Stimulated activated CD4-positive, alpha-beta T cell treated with anti-CD3 and anti-CD28 coated beads, Interleukin-4, amount 100 ng/mL, for 24 hours (primary cell): ENCODE measurements around the gene LRP4.

Experiments
- DNase-seq: peaks from one replicate; pipeline ENCODE4 v3.0.0-alpha.2; 2020

Gene LRP4

DNA sequence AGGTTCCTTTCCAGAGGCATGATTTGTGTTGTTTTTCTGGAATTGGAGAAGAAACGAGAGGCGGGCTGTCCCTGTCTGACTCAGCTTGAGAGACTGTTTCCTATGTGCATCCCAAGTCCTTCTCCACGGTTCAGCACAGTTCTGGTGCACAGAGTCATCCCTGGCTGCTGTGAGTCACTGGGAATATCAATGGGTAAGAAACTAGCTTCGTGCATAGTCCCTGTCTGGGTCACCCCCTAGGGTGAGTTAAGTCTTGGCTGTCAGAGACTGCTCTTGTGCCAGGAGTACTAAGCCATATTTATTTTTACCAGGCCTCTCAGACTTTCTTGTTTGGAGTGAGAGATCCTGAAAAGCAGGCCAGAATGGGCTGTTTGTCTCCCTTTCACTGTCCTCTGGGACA, 2.4 kb upstream of the LRP4 start:
- no peak for DNase-seq

- DNase-seq: no peak
Observed at GRCh38 chr11:46918788-46919513, 601 bp upstream of the LRP4 start.

GRCh38 chr11:46917762-46918082, 628 bp downstream of the LRP4 start:
- DNase-seq: no peak

DNA sequence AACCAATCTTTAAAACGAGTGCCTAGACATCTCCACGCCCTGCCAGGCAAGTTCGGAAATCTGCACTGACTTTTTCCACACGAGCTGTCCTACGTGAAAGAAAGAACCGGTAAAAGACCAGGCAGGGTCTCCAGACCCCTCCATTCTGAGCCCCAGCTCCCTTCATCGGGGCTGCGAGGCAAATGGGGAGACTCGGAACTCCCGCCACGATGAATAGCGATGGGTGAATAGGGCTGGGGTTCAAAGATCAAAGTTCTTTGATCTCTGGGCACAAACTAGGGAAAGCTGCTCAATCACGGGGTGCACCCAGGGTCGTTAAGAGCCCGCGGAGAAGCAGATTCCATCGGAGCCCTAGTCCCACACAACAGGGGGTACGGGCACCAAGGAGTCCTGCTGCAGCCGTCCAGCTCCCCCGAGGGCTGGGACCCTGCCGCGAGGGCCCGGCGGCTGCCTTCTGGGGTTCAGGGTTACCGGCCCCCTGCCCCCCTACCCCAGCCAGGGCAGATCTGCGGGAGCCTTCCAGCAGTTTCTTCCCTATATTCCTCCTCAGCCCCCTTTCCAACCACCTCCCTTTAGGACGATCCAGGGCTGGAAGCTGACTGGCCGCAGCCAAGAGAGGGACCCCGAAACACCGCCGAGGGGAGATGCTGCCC, 1.1 kb downstream of the LRP4 start:
- DNase-seq: no peak

DNA sequence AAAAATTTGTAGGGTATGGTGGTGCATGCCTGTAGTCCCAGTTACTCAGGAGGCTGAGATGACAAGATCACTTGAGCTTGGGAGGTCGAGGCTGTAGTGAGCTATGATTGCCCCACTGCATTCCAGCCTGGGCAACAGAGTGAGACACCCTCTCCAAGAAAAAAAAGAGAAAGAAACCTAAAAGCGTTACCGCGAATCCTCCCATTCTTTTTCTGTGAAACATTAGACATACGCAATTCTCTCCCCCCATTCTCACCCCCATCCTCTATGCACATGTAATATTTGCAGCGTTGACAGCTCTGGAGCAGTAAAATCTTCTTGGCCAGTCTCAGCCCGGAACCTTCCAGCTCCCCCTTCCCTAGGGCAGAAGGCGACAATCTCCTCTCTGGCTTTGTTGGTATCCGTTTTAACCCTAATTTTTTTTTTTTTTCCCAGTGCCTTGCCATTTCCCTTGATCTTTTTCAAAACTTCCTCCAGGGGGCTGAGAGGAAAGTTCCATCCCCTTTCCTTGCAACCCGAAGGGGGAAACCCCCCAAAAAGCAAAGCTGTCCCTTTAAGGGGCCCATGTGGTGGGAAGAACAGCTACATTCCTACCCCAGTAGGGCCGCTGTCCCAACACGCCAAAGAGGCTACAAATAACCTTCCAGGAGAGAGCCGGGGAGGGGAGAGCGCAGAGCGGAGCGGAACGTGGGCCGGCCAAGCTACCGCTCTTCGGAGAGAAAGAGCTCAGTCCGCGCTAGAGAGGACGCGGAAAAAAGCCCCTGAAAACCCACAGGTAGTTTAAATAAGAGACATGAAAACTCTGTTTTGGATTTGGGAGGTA, 1.9 kb downstream of the LRP4 start:
- DNase-seq: no peak

DNA sequence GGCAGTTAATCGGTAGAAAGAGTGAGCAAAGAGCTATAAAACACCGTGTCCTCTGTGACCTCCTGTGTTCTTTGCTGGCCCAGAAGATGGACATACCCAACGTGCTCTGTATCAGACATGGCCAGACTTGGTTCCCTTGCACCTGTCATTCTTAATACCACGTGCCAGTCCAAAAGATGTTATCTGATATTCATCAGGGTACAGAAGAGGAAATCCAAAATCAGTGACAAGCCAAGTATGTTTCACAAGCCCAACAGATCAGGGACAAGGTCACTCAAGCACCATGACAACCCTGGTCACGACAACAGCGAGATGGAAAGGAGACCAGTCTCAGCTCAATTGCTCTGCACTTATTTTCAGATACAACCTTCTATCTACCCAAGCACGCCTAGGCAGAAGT, 3.4 kb downstream of the LRP4 start:
- DNase-seq: no peak

- DNase-seq: no peak
Observed at GRCh38 chr11:46914363-46914762, 4.0 kb downstream of the LRP4 start.

- no peak for DNase-seq
Observed at GRCh38 chr11:46913484-46913883, 4.9 kb downstream of the LRP4 start.

- DNase-seq: no peak
Observed at GRCh38 chr11:46912526-46913150, 5.7 kb downstream of the LRP4 start.

- no peak for DNase-seq
Observed at GRCh38 chr11:46907606-46908005, 10.7 kb downstream of the LRP4 start.

DNA sequence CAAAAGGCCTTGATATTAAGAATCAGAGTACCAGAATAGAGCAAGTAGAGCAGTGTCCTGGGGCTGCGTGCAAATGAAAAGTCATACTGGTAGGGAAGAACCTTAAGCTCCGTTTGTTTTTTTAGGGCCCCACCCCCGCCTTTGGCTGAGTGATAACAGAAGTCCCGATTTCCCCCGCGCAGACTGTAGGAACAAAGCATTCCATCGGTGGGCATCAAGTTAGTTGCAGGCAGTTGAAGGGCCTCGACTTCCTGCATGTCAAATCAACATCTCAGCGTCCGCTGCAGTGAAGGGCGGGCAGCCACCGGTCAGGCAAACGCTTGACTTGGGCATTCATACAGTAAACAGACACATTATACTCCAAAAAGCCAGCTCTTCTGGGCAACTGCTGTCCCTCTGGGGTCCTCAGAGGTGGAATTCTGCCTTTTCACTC, 11.7 kb downstream of the LRP4 start:
- DNase-seq: no peak

- DNase-seq: no peak
Observed at GRCh38 chr11:46905806-46906205, 12.5 kb downstream of the LRP4 start.

DNA sequence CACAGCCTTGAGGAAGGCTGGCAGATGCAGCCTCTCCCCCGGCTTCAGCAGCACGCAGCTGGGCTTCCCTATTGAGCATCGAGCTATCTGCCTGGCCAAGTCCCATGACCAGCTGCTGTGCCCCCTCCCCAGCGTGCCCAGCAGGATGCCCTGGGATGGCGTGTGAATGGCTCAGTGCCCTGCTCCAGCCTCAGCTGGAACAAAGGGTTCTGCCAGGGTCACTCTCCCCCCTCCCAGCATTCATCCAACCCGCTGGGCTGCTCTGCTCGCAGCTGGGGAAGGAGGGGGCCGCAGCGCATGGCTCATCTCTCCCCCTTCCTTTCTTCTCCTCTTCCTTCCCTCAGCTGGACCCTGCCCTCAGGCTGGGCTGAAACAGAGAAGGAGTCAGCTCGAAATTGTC, 14.5 kb downstream of the LRP4 start:
- no peak for DNase-seq

GRCh38 chr11:46902694-46903093, 15.7 kb downstream of the LRP4 start:
- DNase-seq: no peak

- no peak for DNase-seq
Observed at GRCh38 chr11:46901156-46901555, 17.2 kb downstream of the LRP4 start.

GRCh38 chr11:46900091-46900746, 18.1 kb downstream of the LRP4 start:
- no peak for DNase-seq

- no peak for DNase-seq
Observed at GRCh38 chr11:46899501-46900025, 18.8 kb downstream of the LRP4 start.

DNA sequence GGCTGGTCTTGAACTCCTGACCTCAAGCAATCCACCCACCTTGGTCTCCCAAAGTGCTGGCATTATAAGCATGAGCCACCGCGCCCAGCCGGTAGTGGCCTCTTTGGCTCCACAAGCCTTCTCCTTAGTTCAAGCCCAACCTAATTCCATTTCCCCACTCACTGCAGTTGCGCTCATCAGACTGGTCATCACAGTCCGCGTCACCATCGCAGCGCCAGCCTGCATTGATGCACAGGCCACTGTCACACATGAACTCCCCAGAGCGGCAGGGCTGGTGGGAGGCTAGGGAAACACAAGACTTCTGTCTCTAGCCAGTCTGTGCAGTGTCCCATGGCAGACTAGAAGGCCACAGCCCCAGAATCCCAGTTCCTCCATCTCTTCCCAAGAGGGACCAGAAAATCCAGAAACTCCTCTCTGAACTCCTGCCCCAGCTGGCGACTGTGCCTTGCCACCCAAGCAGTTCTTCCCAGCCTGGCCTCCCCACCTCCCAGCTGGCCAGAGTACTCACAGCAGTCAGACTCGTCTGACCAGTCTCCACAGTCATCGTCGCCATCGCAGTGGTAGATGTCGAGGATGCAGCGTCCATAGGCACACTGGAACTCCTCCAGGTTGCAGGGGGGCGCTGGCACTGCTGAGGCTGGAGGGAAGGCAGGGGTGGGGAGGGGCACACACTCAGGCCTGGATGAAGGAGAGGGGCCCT, 19.8 kb downstream of the LRP4 start:
- no peak for DNase-seq

DNA sequence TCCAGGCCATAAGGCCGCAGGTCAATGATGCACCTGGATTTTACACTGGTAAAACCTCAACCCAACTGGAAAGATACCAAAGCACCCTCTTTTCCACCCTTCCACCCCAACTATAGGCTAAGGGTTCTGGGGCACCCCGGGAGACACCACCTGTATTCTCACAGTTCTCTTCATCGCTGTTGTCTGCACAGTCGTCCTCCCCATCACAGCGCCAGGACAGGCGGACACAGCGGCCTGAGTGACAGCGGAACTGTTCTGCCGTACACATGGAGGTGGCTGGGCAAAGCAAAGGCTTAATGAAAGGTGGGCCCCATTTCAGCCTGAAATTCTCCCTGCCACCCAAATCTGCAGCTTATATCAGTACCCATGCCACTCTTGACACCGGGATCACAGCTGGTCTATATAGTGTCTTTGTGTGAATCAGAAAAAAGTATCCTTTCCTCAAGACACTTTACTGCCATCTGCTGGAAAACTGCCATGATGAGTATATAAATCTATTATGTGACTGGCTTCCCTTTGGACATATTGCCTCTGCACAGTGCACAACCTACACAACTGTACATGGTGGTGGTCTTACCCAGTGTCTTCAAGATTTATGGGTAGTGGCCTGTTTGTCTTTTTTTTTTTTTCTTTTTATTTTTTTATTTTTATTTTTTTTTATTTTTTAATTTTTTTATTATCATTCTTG, 21.5 kb downstream of the LRP4 start:
- DNase-seq: no peak

DNA sequence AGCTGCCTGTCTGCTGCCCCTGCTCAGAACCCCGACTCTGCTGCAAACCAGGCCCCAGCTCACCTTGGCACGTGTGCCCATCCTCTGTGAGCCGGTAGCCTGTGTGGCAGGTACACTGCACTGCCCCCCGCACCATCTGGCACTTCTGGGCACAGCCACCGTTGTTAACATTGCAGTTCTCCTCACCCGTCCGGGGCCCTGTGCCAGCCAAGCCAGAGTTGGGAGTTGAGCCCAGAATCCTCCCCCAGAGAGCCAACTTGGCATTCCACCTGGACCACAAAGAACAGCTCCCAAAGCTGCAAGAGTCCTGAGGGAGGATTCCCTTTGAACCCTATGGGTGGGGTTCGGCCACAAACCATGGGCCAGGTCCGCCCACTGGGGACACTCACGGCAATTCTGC, 22.5 kb downstream of the LRP4 start:
- DNase-seq: no peak

DNA sequence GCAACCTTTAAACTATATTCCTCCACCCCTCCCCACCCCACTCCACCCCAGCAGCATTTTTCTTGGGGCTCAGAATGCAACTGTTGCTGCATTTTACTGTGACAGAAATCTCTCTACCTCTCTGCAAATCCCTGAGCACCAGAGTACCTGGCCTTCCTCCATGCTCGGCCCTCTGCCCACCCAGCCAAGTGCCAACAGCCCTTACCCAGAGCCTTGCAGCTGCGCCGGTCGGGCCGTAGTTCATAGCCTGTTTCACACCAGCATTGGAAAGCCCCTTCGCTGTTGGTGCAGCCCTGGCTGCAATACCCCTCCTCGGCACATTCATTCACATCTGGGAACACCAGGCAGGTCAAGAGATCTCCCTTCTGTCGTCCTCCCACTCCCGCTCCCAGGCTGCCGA, 23.4 kb downstream of the LRP4 start:
- DNase-seq: no peak

- DNase-seq: no peak
Observed at GRCh38 chr11:46894506-46894905, 23.8 kb downstream of the LRP4 start.
